Measurements from ENCODE around the gene ANKRD60. TPM values are rescaled to one million over a fixed set of nuclear protein-coding genes. Genes with fewer than 3 reads are reported as not detected.

Gene ANKRD60
- polyA plus RNA-seq, 2 of the 4 experiments (the other 2 are of a cell fraction), result not detected

GRCh38 chr20:58251979-58252591 lies 23.6 kb upstream of the ANKRD60 start (continued):
- TF ChIP-seq PHF8 (IDR thresholded peaks at IDR 0.05; ENCODE audit: borderline replicate concordance, low read depth) (no peak), USF2 (IDR thresholded peaks at IDR 0.05) (no peak), HDAC2 (IDR thresholded peaks at IDR 0.05) (no peak), ZNF302 (CRISPR knock-in tag; IDR thresholded peaks at IDR 0.05) (no peak), MAFK (IDR thresholded peaks at IDR 0.05; ENCODE audit: partially characterized antibody) (peak; percentile 79), ZC3H11A (IDR thresholded peaks at IDR 0.05) (no peak), HES2 (IDR thresholded peaks at IDR 0.05) (peak; percentile 73; the same call in 1 of the 2 replicates), ESRRA (IDR thresholded peaks at IDR 0.05; ENCODE audit: borderline replicate concordance, low read length) (no peak), JUN (IDR thresholded peaks at IDR 0.05) (peak; percentile 68 to 83; a peak in 3 of 5 replicates), RFX5 (IDR thresholded peaks at IDR 0.05) (no peak), FOSB (CRISPR knock-in tag; IDR thresholded peaks at IDR 0.05) (no peak), EP300 (IDR thresholded peaks at IDR 0.05) (peak; percentile 51 to 53; a peak in 1 of 5 replicates), HOXB13 (CRISPR knock-in tag; IDR thresholded peaks at IDR 0.05; ENCODE audit: low read depth) (no peak), NFE2L2 (conservative IDR thresholded peaks at IDR 0.05; ENCODE audit: low read length) (peak; percentile 21; the same call in 1 of the 2 replicates), CHD4 (IDR thresholded peaks at IDR 0.05; ENCODE audit: borderline replicate concordance) (no peak), RARB (CRISPR knock-in tag; IDR thresholded peaks at IDR 0.05) (no peak), CBX8 (IDR thresholded peaks at IDR 0.05) (no peak), HOXB5 (CRISPR knock-in tag; IDR thresholded peaks at IDR 0.05) (no peak), HMGXB4 (CRISPR knock-in tag; IDR thresholded peaks at IDR 0.05; ENCODE audit: borderline replicate concordance) (no peak), HEYL (CRISPR knock-in tag; IDR thresholded peaks at IDR 0.05) (peak; percentile 76), EHMT2 (IDR thresholded peaks at IDR 0.05; ENCODE audit: low read depth) (no peak), SMC3 (IDR thresholded peaks at IDR 0.05) (no peak), POLR2AphosphoS2 (conservative IDR thresholded peaks at IDR 0.05; ENCODE audit: low read length) (no peak), RAD21 (conservative IDR thresholded peaks at IDR 0.05 in 1 of 2, IDR thresholded peaks at IDR 0.05 in 1 of 2) (peak; percentile 12 to 23; a peak in 1 of 5 replicates), MYC (IDR thresholded peaks at IDR 0.05; ENCODE audit: borderline replicate concordance, low read length) (no peak), CTCF (IDR thresholded peaks at IDR 0.05) (no peak), ATOH8 (CRISPR knock-in tag; IDR thresholded peaks at IDR 0.05; ENCODE audit: low read depth) (no peak), MAX (IDR thresholded peaks at IDR 0.05) (peak; percentile 74), GATA3 (IDR thresholded peaks at IDR 0.05; ENCODE audit: borderline replicate concordance) (peak; percentile 77; the same call in 1 of the 2 replicates), KDM1A (IDR thresholded peaks at IDR 0.05; ENCODE audit: low read depth) (no peak), TP53 (CRISPR knock-in tag; IDR thresholded peaks at IDR 0.05) (no peak), KDM5A (IDR thresholded peaks at IDR 0.05) (no peak), RCOR1 (IDR thresholded peaks at IDR 0.05; ENCODE audit: low read depth, low read length) (no peak), PBX3 (IDR thresholded peaks at IDR 0.05) (peak; percentile 54; the same call in 1 of the 2 replicates), BHLHE40 (IDR thresholded peaks at IDR 0.05; ENCODE audit: low read depth, low read length) (no peak), ELK1 (IDR thresholded peaks at IDR 0.05; ENCODE audit: low read depth, low read length) (no peak), EHF (CRISPR knock-in tag; IDR thresholded peaks at IDR 0.05) (no peak)

Data from A549 (cell line).